HL-60 (cell line): ENCODE measurements around the gene MYO3A.

Experiments used
- DNase-seq, 2 experiments: peaks; one replicate each; pipeline ENCODE4 v3.0.0-alpha.2; 2010 to 2020; ENCODE audit warnings: low read depth in 1 of 2, low spot score in 1 of 2
- H3K27ac ChIP-seq: fragments of 250-450 bp; sonication (Bioruptor Pico); replicated peaks from 2 replicates; pipeline ENCODE4 v1.5.1; 2020; ENCODE audit warnings: mild to moderate bottlenecking, moderate library complexity
- H3K27me3 ChIP-seq: fragments of 250-450 bp; sonication (Bioruptor Pico); 2 replicates; pipeline ENCODE4 v1.5.1; 2021; ENCODE audit warnings: mild to moderate bottlenecking, moderate library complexity; ENCODE audit not compliant: insufficient read depth, poor library complexity, severe bottlenecking
- H3K4me3 ChIP-seq: replicated peaks from 2 replicates; pipeline ENCODE4 v1.5.1; 2011; ENCODE audit warnings: mild to moderate bottlenecking, control low read depth, low read length; ENCODE audit not compliant: insufficient read depth
- CTCF ChIP-seq: IDR thresholded peaks from one replicate; pipeline ENCODE4 v1.5.1; 2011; ENCODE audit warnings: low read length, control low read depth, inconsistent platforms; ENCODE audit not compliant: insufficient read depth
- GABPA ChIP-seq: IDR thresholded peaks from 2 replicates; pipeline ENCODE4 v1.6.1; 2012; ENCODE audit warnings: low read depth
- POLR2AphosphoS5 ChIP-seq: IDR thresholded peaks from 2 replicates; pipeline ENCODE4 v1.6.1; 2012; ENCODE audit warnings: low read depth
- REST ChIP-seq: IDR thresholded peaks from 2 replicates; pipeline ENCODE4 v1.6.1; 2012; ENCODE audit warnings: low read depth; ENCODE audit not compliant: insufficient replicate concordance
- SPI1 ChIP-seq: IDR thresholded peaks from 2 replicates; pipeline ENCODE4 v1.6.1; 2012; ENCODE audit warnings: low read depth, mild to moderate bottlenecking, borderline replicate concordance

The MYO3A gene

GRCh38 chr10:25902002-25902401 lies 32.0 kb upstream of the MYO3A start:
- no peak overlapping the region for H3K4me3 ChIP-seq
- DNase-seq = no peak

GRCh38 chr10:25907261-25907660 lies 26.8 kb upstream of the MYO3A start:
- Histone ChIP-seq H3K27ac (no peak overlapping the region), H3K4me3 (no peak overlapping the region), H3K27me3 (no peaks in the 10 kb centered on the region)
- no peak for TF ChIP-seq POLR2AphosphoS5
- TF ChIP-seq SPI1 = no peak
- TF ChIP-seq CTCF = no peak
- no peak for TF ChIP-seq REST
- no peak for TF ChIP-seq GABPA
- DNase-seq = no peak

More at GRCh38 chr10:25902002-25902401, 32.0 kb upstream of the MYO3A start:
- no peak overlapping the region for H3K27ac ChIP-seq
- no peaks in the 10 kb centered on the region for H3K27me3 ChIP-seq
- no peak for TF ChIP-seq POLR2AphosphoS5
- TF ChIP-seq REST = no peak
- TF ChIP-seq SPI1 = no peak
- no peak for TF ChIP-seq GABPA
- TF ChIP-seq CTCF = no peak

- H3K27me3 ChIP-seq = no peaks in the 10 kb centered on the region
- H3K27ac ChIP-seq = no peak overlapping the region
- no peak for DNase-seq
- no peak for TF ChIP-seq REST
- no peak for TF ChIP-seq GABPA
- no peak for TF ChIP-seq CTCF
- no peak for TF ChIP-seq SPI1
- no peak for TF ChIP-seq POLR2AphosphoS5
- H3K4me3 ChIP-seq = no peak overlapping the region
Measured at GRCh38 chr10:25912866-25913265, 21.2 kb upstream of the MYO3A start.
